Activated CD8-positive, alpha-beta T cell treated with anti-CD3 and anti-CD28 coated beads for 36 hours (primary cell): ENCODE results near the gene MITF. TPM values are rescaled to one million over a fixed set of nuclear protein-coding genes. Genes with fewer than 3 reads are reported as not detected.

Experiments
- ATAC-seq: fragments of 200-7000 bp; cut with Tn5 transposase; one replicate; pipeline ENCODE4 v1.10.0; 2021; ENCODE audit warnings: mild to moderate bottlenecking, moderate library complexity
- CTCF ChIA-PET: fragments of 350-600 bp; sonication (Branson Sonifier 250); formaldehyde crosslinking; loops from one replicate; lab custom pipeline; 2021; ENCODE audit warnings: antibody characterized with exemption; lab: Charles Lee
- POLR2A ChIA-PET: fragments of 350-600 bp; sonication (Branson Sonifier 250); formaldehyde crosslinking; loops from one replicate; lab custom pipeline; 2021; ENCODE audit warnings: antibody characterized with exemption; lab: Charles Lee
- DNase-seq: peaks from one replicate; pipeline ENCODE4 v3.0.0-alpha.2; 2020
- H3K27ac Mint-ChIP-seq: one replicate; pipeline ENCODE4 v1.8.0; 2021; ENCODE audit warnings: mild to moderate bottlenecking, mixed read lengths
- H3K27me3 Mint-ChIP-seq: one replicate; pipeline ENCODE4 v1.8.0; 2021; ENCODE audit warnings: mixed read lengths
- H3K36me3 Mint-ChIP-seq: one replicate; pipeline ENCODE4 v1.8.0; 2021; ENCODE audit warnings: low read depth, mixed read lengths
- H3K4me1 Mint-ChIP-seq: one replicate; pipeline ENCODE4 v1.8.0; 2021; ENCODE audit warnings: low read depth, mixed read lengths
- H3K4me3 Mint-ChIP-seq: one replicate; pipeline ENCODE4 v1.8.0; 2021; ENCODE audit warnings: mild to moderate bottlenecking, moderate library complexity, mixed read lengths
- H3K9me3 Mint-ChIP-seq: one replicate; pipeline ENCODE4 v1.8.0; 2021; ENCODE audit warnings: mixed read lengths
- intact Hi-C: fragments of 100-400 bp; cut with micrococcal nuclease; formaldehyde crosslinking; loops from one replicate; pipeline ENCODE4 v1.10.0; 2022
- total RNA-seq, 2 experiments: library from RNA; stranded (reverse); gene quantifications; one replicate each; pipeline ENCODE4 v1.2.3, GENCODE V29; 2021
- TF ChIP-seq, protein P1 (sequence below): fragments of 200-600 bp; IDR thresholded peaks from one replicate; pipeline ENCODE4 v1.8.0; 2022; ENCODE audit warnings: antibody characterized with exemption, mild to moderate bottlenecking

MITF gene
- total RNA-seq, 2 experiments from 2014 or later, result not detected

DNA sequence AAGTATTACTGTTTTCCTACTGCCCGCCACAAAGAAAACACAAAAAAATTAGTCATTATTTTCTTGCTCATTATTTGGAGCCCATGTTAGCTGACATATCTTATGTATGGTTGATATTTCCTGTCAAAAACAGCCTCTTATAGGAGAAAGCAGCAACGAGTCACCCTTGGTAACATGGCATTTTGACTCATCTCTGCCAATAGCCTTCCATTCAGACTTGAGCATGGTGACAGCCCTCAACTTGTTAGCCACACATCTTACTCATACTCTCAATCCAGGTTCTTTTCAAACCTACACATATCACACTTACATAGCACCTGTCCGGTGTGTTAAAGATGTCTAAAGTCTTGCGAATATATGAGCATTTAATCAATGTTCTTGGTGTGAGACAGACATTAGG lies 150.8 kb downstream of the MITF start:
- H3K4me3 Mint-ChIP-seq, result no peak overlapping the region
- ChIA-PET CTCF (no interaction called here), POLR2A (no interaction called here)
- DNase-seq (peak; percentile 31), ATAC-seq (peak; percentile 85)
- peaks cover 2% of the 10 kb centered on the region for H3K4me1 Mint-ChIP-seq
- H3K9me3 Mint-ChIP-seq, result no peaks in the 10 kb centered on the region
- intact Hi-C loops, result no loop called here
- H3K27ac Mint-ChIP-seq, result no peak overlapping the region
- H3K27me3 Mint-ChIP-seq, result no peaks in the 10 kb centered on the region
- no peaks in the 10 kb centered on the region for H3K36me3 Mint-ChIP-seq
- TF ChIP-seq, protein P1, sequence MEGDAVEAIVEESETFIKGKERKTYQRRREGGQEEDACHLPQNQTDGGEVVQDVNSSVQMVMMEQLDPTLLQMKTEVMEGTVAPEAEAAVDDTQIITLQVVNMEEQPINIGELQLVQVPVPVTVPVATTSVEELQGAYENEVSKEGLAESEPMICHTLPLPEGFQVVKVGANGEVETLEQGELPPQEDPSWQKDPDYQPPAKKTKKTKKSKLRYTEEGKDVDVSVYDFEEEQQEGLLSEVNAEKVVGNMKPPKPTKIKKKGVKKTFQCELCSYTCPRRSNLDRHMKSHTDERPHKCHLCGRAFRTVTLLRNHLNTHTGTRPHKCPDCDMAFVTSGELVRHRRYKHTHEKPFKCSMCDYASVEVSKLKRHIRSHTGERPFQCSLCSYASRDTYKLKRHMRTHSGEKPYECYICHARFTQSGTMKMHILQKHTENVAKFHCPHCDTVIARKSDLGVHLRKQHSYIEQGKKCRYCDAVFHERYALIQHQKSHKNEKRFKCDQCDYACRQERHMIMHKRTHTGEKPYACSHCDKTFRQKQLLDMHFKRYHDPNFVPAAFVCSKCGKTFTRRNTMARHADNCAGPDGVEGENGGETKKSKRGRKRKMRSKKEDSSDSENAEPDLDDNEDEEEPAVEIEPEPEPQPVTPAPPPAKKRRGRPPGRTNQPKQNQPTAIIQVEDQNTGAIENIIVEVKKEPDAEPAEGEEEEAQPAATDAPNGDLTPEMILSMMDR, result no peak

DNA sequence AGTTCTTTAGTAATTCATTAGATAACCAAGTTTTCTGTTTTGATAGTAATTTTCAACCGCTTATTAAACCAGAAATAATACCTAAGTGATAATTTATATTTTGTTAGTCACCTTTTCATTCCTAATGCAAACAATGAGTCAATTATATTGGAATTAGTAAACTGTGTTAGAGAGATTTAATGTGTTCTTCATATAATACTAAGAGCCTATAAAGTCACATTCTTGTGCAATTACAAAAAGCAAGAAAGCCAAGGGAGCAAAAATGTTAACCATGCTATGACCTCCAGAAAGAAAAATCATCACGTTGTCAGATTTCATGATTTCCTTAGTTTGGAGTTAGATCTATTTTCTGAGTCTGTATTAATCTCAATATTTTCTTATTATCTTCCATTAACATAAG lies 151.4 kb downstream of the MITF start:
- ChIA-PET CTCF (no interaction called here), POLR2A (no interaction called here)
- ATAC-seq (no peak), DNase-seq (no peak)
- H3K4me3 Mint-ChIP-seq, result no peak overlapping the region
- no peak overlapping the region for H3K27ac Mint-ChIP-seq
- intact Hi-C loops, result no loop called here
- peaks cover 2% of the 10 kb centered on the region for H3K4me1 Mint-ChIP-seq
- no peaks in the 10 kb centered on the region for H3K27me3 Mint-ChIP-seq
- TF ChIP-seq, protein P1, result no peak
- H3K36me3 Mint-ChIP-seq, result no peaks in the 10 kb centered on the region
- no peaks in the 10 kb centered on the region for H3K9me3 Mint-ChIP-seq

DNA sequence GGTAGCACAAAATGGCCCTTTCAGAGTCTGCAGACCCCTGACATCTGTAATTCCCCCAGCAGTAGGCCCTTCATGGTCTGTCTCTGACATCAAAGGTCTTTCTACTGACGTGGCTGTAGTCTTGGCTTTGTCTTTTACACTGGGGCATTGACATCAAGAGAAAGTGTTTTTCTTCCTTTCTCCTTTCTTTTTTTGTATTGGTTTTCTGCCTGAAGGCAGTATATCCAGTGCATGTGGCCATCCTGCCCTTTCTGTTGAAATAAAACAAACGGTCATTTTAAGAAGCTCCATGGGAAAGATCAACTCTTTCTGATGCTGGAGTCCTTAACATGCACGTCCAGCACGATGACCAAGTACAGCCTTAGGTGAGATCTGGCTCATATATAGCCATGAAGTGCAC lies 153.4 kb downstream of the MITF start:
- intact Hi-C loops, result no loop called here
- Mint-ChIP-seq H3K4me1 (peaks cover 2% of the 10 kb centered on the region), H3K9me3 (no peaks in the 10 kb centered on the region), H3K4me3 (no peak overlapping the region), H3K27ac (no peak overlapping the region), H3K27me3 (no peaks in the 10 kb centered on the region), H3K36me3 (no peaks in the 10 kb centered on the region)
- DNase-seq (no peak), ATAC-seq (no peak)
- TF ChIP-seq, protein P1, result no peak
- ChIA-PET CTCF (no interaction called here), POLR2A (interaction anchor here (0.7 kb wide), 1 partner anchor 13 kb away, joined by 3 read pairs; no protein-coding TSS in a partner anchor)

DNA sequence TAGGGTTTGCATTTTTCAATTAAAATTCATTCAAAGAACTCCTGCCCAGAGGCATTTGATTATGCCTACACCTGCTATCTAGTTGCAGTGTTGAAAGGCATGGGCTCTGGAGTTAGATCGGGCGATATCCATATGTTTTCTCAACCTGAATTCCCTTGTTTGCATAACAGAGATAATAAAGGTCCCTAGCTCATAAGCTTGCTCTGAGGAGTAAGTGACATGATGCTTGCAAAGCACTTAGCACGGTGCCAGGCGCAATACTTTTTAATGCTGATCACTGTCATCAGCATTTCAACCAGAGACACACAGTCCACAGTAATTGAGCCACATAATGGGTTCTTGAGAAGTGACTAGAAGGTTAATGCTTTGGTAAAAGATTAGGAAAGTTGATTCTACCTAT lies 154.0 kb downstream of the MITF start:
- no peak overlapping the region for H3K27ac Mint-ChIP-seq
- H3K27me3 Mint-ChIP-seq, result no peaks in the 10 kb centered on the region
- H3K36me3 Mint-ChIP-seq, result no peaks in the 10 kb centered on the region
- ChIA-PET POLR2A (no interaction called here), CTCF (no interaction called here)
- DNase-seq (no peak), ATAC-seq (no peak)
- H3K4me1 Mint-ChIP-seq, result peaks cover 2% of the 10 kb centered on the region
- H3K4me3 Mint-ChIP-seq, result no peak overlapping the region
- TF ChIP-seq, protein P1, result no peak
- intact Hi-C loops, result no loop called here
- H3K9me3 Mint-ChIP-seq, result no peaks in the 10 kb centered on the region

DNA sequence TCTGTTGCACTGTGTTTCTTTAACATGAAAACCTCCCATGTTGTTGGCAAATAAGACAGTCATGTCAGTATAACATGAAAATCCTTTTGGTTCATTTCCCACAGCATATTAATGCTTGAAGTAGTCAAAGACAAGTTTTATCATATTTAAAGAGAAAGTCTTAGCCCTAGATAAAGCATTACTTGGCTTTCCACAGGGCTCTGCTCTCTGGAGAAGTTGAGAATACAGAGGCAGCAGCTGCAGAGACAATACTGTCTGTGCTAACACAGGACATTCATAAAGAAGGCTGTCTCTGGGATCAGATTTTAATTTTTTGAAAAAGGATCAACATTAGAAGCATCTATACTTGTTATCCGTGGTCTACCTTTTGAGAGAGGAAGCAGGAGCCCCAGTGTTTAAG lies 156.8 kb downstream of the MITF start:
- CTCF ChIA-PET, result no interaction called here
- H3K9me3 Mint-ChIP-seq, result no peaks in the 10 kb centered on the region
- H3K4me1 Mint-ChIP-seq, result no peaks in the 10 kb centered on the region
- no peak overlapping the region for H3K4me3 Mint-ChIP-seq
- DNase-seq (no peak), ATAC-seq (no peak)
- TF ChIP-seq, protein P1, result no peak
- H3K36me3 Mint-ChIP-seq, result no peaks in the 10 kb centered on the region
- POLR2A ChIA-PET, result no interaction called here
- H3K27me3 Mint-ChIP-seq, result no peaks in the 10 kb centered on the region
- H3K27ac Mint-ChIP-seq, result no peak overlapping the region
- intact Hi-C loops, result no loop called here
